ENCODE measurements around the gene PRSS23. TPM values are rescaled to one million over a fixed set of nuclear protein-coding genes. Genes with fewer than 3 reads are reported as not detected.
"Not testable (repeated sequence)": the region's sequence is repeated elsewhere in the genome, so short reads cannot be mapped to it uniquely, and the experiment has no call there.

The PRSS23 gene
- total RNA-seq = 100 to 1,000 TPM; 208 to 261 TPM
- long read RNA-seq, donor 1, full-length matches to known transcripts = 207 of 281 reads
- long read RNA-seq, donor 1, partial matches to known transcripts = 35 of 281 reads
- long read RNA-seq, donor 1, other reads (novel, unspliced or antisense) = 39 of 281 reads
- long read RNA-seq, donor 2, full-length matches to known transcripts = 1,938 of 2,092 reads
- long read RNA-seq, donor 2, partial matches to known transcripts = 1 of 2,092 reads
- long read RNA-seq, donor 2, other reads (novel, unspliced or antisense) = 153 of 2,092 reads

GRCh38 chr11:86800076-86800959, at the start of gene PRSS23:
TSS of gene PRSS23 (plus strand) at chr11:86800542. CDS start at chr11:86807644, 7,102 bp downstream.
- intact Hi-C loops (cut with DNase I) = loop anchor here (5.0 to 10.0 kb wide), 2 partner anchors 58 to 126 kb away; partner anchors contain the start of gene ME3 (in 1 of the 2)

GRCh38 chr11:86753459-86753858, 46.9 kb upstream of the PRSS23 start:
- intact Hi-C loops (cut with DNase I) = no loop called here
- DNase-seq (ENCODE audit: low spot score) = no peak

More at GRCh38 chr11:86800076-86800959, at the start of gene PRSS23:
- DNase-seq (ENCODE audit: low spot score) = peak; percentile 90

GRCh38 chr11:86755146-86755545, 45.2 kb upstream of the PRSS23 start:
- no peak for DNase-seq (ENCODE audit: low spot score)
- intact Hi-C loops (cut with DNase I) = no loop called here

GRCh38 chr11:86758171-86758570, 42.2 kb upstream of the PRSS23 start:
- DNase-seq (ENCODE audit: low spot score) = no peak
- intact Hi-C loops (cut with DNase I) = no loop called here

GRCh38 chr11:86760577-86760976, 39.8 kb upstream of the PRSS23 start:
- DNase-seq (ENCODE audit: low spot score) = no peak
- intact Hi-C loops (cut with DNase I) = no loop called here

- DNase-seq (ENCODE audit: low spot score) = no peak
- intact Hi-C loops (cut with DNase I) = no loop called here
These were observed 38.4 kb upstream of the PRSS23 start for GRCh38 chr11:86761978-86762377.

- no peak for DNase-seq (ENCODE audit: low spot score)
- intact Hi-C loops (cut with DNase I) = no loop called here
These were observed 35.1 kb upstream of the PRSS23 start for GRCh38 chr11:86765203-86765602.

- intact Hi-C loops (cut with DNase I) = no loop called here
- DNase-seq (ENCODE audit: low spot score) = no peak
These were observed 34.5 kb upstream of the PRSS23 start for GRCh38 chr11:86765878-86766277.

- intact Hi-C loops (cut with DNase I) = no loop called here
- DNase-seq (ENCODE audit: low spot score) = no peak
These were observed 31.1 kb upstream of the PRSS23 start for GRCh38 chr11:86769219-86769618.

- intact Hi-C loops (cut with DNase I); DNase-seq (ENCODE audit: low spot score): not testable (repeated sequence)
These were observed 29.8 kb upstream of the PRSS23 start for GRCh38 chr11:86770473-86771027.

GRCh38 chr11:86772999-86773398, 27.3 kb upstream of the PRSS23 start:
- intact Hi-C loops (cut with DNase I) = no loop called here
- no peak for DNase-seq (ENCODE audit: low spot score)

- intact Hi-C loops (cut with DNase I) = no loop called here
- DNase-seq (ENCODE audit: low spot score) = no peak
These were observed 26.7 kb upstream of the PRSS23 start for GRCh38 chr11:86773513-86774252.

- intact Hi-C loops (cut with DNase I) = no loop called here
- no peak for DNase-seq (ENCODE audit: low spot score)
These were observed 25.9 kb upstream of the PRSS23 start for GRCh38 chr11:86774417-86774816.

GRCh38 chr11:86775361-86775760, 25.0 kb upstream of the PRSS23 start:
- DNase-seq (ENCODE audit: low spot score) = no peak
- intact Hi-C loops (cut with DNase I) = no loop called here

GRCh38 chr11:86781546-86781945, 18.8 kb upstream of the PRSS23 start:
- DNase-seq (ENCODE audit: low spot score) = no peak

GRCh38 chr11:86782742-86783141, 17.6 kb upstream of the PRSS23 start:
- no peak for DNase-seq (ENCODE audit: low spot score)
- intact Hi-C loops (cut with DNase I) = no loop called here

More at GRCh38 chr11:86781546-86781945, 18.8 kb upstream of the PRSS23 start:
- intact Hi-C loops (cut with DNase I) = no loop called here

- intact Hi-C loops (cut with DNase I) = no loop called here
- no peak for DNase-seq (ENCODE audit: low spot score)
These were observed 16.7 kb upstream of the PRSS23 start for GRCh38 chr11:86783661-86784060.

- intact Hi-C loops (cut with DNase I) = no loop called here
- DNase-seq (ENCODE audit: low spot score) = no peak
These were observed 16.1 kb upstream of the PRSS23 start for GRCh38 chr11:86784241-86784681.

- no peak for DNase-seq (ENCODE audit: low spot score)
- intact Hi-C loops (cut with DNase I) = no loop called here
These were observed 14.8 kb upstream of the PRSS23 start for GRCh38 chr11:86785576-86785975.
